Mesothelial cell of epicardium (in vitro differentiated cells): ENCODE measurements around the gene RGMA. TPM values are rescaled to one million over a fixed set of nuclear protein-coding genes. Genes with fewer than 3 reads are reported as not detected.

Experiments used
- DNase-seq, 2 experiments: peaks; one replicate each; pipeline ENCODE4 v3.0.0; 2021; ENCODE audit warnings: low spot score in 2 of 2; ENCODE audit not compliant: unreplicated experiment in 2 of 2
- H3K27ac Mint-ChIP-seq: 2 replicates; pipeline ENCODE4 v1.8.0; 2021; ENCODE audit warnings: mixed read lengths
- H3K27me3 Mint-ChIP-seq: 2 replicates; pipeline ENCODE4 v1.8.0; 2021; ENCODE audit warnings: low read depth, mixed read lengths
- H3K36me3 Mint-ChIP-seq: 2 replicates; pipeline ENCODE4 v1.8.0; 2021; ENCODE audit warnings: mixed read lengths
- H3K4me1 Mint-ChIP-seq: 2 replicates; pipeline ENCODE4 v1.8.0; 2021; ENCODE audit warnings: mixed read lengths
- H3K4me3 Mint-ChIP-seq: 2 replicates; pipeline ENCODE4 v1.8.0; 2021; ENCODE audit warnings: mild to moderate bottlenecking, moderate library complexity, mixed read lengths
- H3K9me3 Mint-ChIP-seq: 2 replicates; pipeline ENCODE4 v1.8.0; 2021; ENCODE audit warnings: mixed read lengths
- CTCF ChIP-seq: fragments of 200-600 bp; sonication (generic); IDR thresholded peaks from one replicate; pipeline ENCODE4 v1.5.0; 2021; ENCODE audit warnings: antibody characterized with exemption; ENCODE audit not compliant: unreplicated experiment
- total RNA-seq: library from RNA; stranded (reverse); gene quantifications from 3 replicates; pipeline ENCODE4 v1.2.1, GENCODE V29; 2021

The RGMA gene
- total RNA-seq, 1 donor from 2014 or later, result 26.1 TPM

- H3K4me3 Mint-ChIP-seq, result no peak overlapping the region
- TF ChIP-seq CTCF, result no peak
- H3K4me1 Mint-ChIP-seq, result peaks cover 8% of the 10 kb centered on the region
- DNase-seq, result no peak
- H3K27ac Mint-ChIP-seq, result no peak overlapping the region
- peaks cover 34% of the 10 kb centered on the region for H3K36me3 Mint-ChIP-seq
- no peaks in the 10 kb centered on the region for H3K27me3 Mint-ChIP-seq
- H3K9me3 Mint-ChIP-seq, result no peaks in the 10 kb centered on the region
Observed at GRCh38 chr15:93026380-93026817, 62.6 kb downstream of the RGMA start.

GRCh38 chr15:93025625-93025982, 63.4 kb downstream of the RGMA start:
- DNase-seq, result no peak
- TF ChIP-seq CTCF, result no peak
- H3K4me1 Mint-ChIP-seq, result peaks cover 6% of the 10 kb centered on the region
- H3K27me3 Mint-ChIP-seq, result no peaks in the 10 kb centered on the region
- no peaks in the 10 kb centered on the region for H3K9me3 Mint-ChIP-seq
- no peak overlapping the region for H3K27ac Mint-ChIP-seq
- peaks cover 41% of the 10 kb centered on the region for H3K36me3 Mint-ChIP-seq
- H3K4me3 Mint-ChIP-seq, result no peak overlapping the region

GRCh38 chr15:93024716-93025624, 64.0 kb downstream of the RGMA start:
- peaks cover 48% of the 10 kb centered on the region for H3K36me3 Mint-ChIP-seq
- H3K4me3 Mint-ChIP-seq, result no peak overlapping the region
- no peak overlapping the region for H3K27ac Mint-ChIP-seq

GRCh38 chr15:93024293-93024692, 64.7 kb downstream of the RGMA start:
- H3K4me3 Mint-ChIP-seq, result no peak overlapping the region

More at GRCh38 chr15:93024716-93025624, 64.0 kb downstream of the RGMA start:
- Mint-ChIP-seq H3K27me3 (no peaks in the 10 kb centered on the region), H3K9me3 (no peaks in the 10 kb centered on the region), H3K4me1 (no peaks in the 10 kb centered on the region)
- TF ChIP-seq CTCF, result no peak
- no peak for DNase-seq

GRCh38 chr15:93020976-93021772, 67.8 kb downstream of the RGMA start:
- H3K27ac Mint-ChIP-seq, result no peak overlapping the region
- no peaks in the 10 kb centered on the region for H3K27me3 Mint-ChIP-seq
- no peaks in the 10 kb centered on the region for H3K9me3 Mint-ChIP-seq
- no peak overlapping the region for H3K4me3 Mint-ChIP-seq
- TF ChIP-seq CTCF, result no peak
- no peaks in the 10 kb centered on the region for H3K4me1 Mint-ChIP-seq
- DNase-seq, result no peak
- H3K36me3 Mint-ChIP-seq, result peaks cover 70% of the 10 kb centered on the region

More at GRCh38 chr15:93024293-93024692, 64.7 kb downstream of the RGMA start:
- no peak for DNase-seq
- Mint-ChIP-seq H3K27me3 (no peaks in the 10 kb centered on the region), H3K4me1 (no peaks in the 10 kb centered on the region), H3K27ac (no peak overlapping the region), H3K9me3 (no peaks in the 10 kb centered on the region), H3K36me3 (peaks cover 53% of the 10 kb centered on the region)
- no peak for TF ChIP-seq CTCF
